GM12872 (cell line): ENCODE results near the gene UBASH3A.

ENCODE experiments used
- CTCF ChIP-seq: IDR thresholded peaks from 3 replicates; pipeline ENCODE4 v1.5.1; 2011; ENCODE audit warnings: low read depth, mild to moderate bottlenecking, low read length, moderate library complexity; ENCODE audit not compliant: insufficient read depth

The UBASH3A gene

GRCh38 chr21:42375506-42375905 lies 28.2 kb upstream of the UBASH3A start:
- no peak for TF ChIP-seq CTCF

GRCh38 chr21:42375966-42376337 lies 27.8 kb upstream of the UBASH3A start:
- TF ChIP-seq CTCF: no peak

- no peak for TF ChIP-seq CTCF
Measured at GRCh38 chr21:42376338-42376982, 27.2 kb upstream of the UBASH3A start.

GRCh38 chr21:42377211-42377950 lies 26.3 kb upstream of the UBASH3A start:
- TF ChIP-seq CTCF: no peak

- TF ChIP-seq CTCF: no peak
Measured at GRCh38 chr21:42377951-42378340, 25.8 kb upstream of the UBASH3A start.

GRCh38 chr21:42378418-42378817 lies 25.3 kb upstream of the UBASH3A start:
- no peak for TF ChIP-seq CTCF

GRCh38 chr21:42379426-42380215 lies 24.1 kb upstream of the UBASH3A start:
- no peak for TF ChIP-seq CTCF
